Activated T-cell treated with anti-CD3 and anti-CD28 coated beads for 4 hours (primary cell): ENCODE measurements around the gene PNRC2.
"Not testable (repeated sequence)": the region's sequence is repeated elsewhere in the genome, so short reads cannot be mapped to it uniquely, and the experiment has no call there.

Experiments used
- DNase-seq: peaks from one replicate; pipeline ENCODE4 v3.0.0-alpha.2; 2020

PNRC2 gene

GRCh38 chr1:23995431-23995837 lies 35.8 kb downstream of the PNRC2 start:
- no peak for DNase-seq

GRCh38 chr1:23996700-23997229 lies 37.1 kb downstream of the PNRC2 start:
- no peak for DNase-seq

GRCh38 chr1:23997812-23998211 lies 38.2 kb downstream of the PNRC2 start:
- no peak for DNase-seq

- no peak for DNase-seq
Measured at GRCh38 chr1:23999156-23999671, 39.6 kb downstream of the PNRC2 start.

GRCh38 chr1:24002695-24003094 lies 43.1 kb downstream of the PNRC2 start:
- DNase-seq, result no peak

GRCh38 chr1:24003331-24003972 lies 43.8 kb downstream of the PNRC2 start:
- no peak for DNase-seq

GRCh38 chr1:24004132-24004531 lies 44.5 kb downstream of the PNRC2 start:
- no peak for DNase-seq

- no peak for DNase-seq
Measured at GRCh38 chr1:24005163-24005562, 45.5 kb downstream of the PNRC2 start.

- no peak for DNase-seq
Measured at GRCh38 chr1:24007079-24007478, 47.5 kb downstream of the PNRC2 start.

- DNase-seq, result not testable (repeated sequence)
Measured at GRCh38 chr1:24008574-24009184, 49.1 kb downstream of the PNRC2 start.

- DNase-seq, result no peak
Measured at GRCh38 chr1:24009406-24009805, 49.8 kb downstream of the PNRC2 start.

- DNase-seq, result no peak
Measured at GRCh38 chr1:24010650-24011049, 51.0 kb downstream of the PNRC2 start.

GRCh38 chr1:24012878-24013277 lies 53.2 kb downstream of the PNRC2 start:
- not testable (repeated sequence) for DNase-seq
